KMS-11 (cell line): ENCODE results near the gene CAPZB.

Experiments
- H2AFZ ChIP-seq: fragments of 200-600 bp; sonication (generic); 2 replicates; pipeline ENCODE4 v1.6.1; 2016; ENCODE audit warnings: antibody characterized with exemption, mixed run types, low read depth
- H3K27ac ChIP-seq: fragments of 200-600 bp; sonication (generic); 2 replicates; pipeline ENCODE4 v1.6.1; 2016; ENCODE audit warnings: mild to moderate bottlenecking, mixed run types
- H3K27me3 ChIP-seq: fragments of 200-600 bp; sonication (generic); 2 replicates; pipeline ENCODE4 v1.6.1; 2017; ENCODE audit warnings: mild to moderate bottlenecking, low read depth, mixed run types, moderate library complexity; ENCODE audit not compliant: insufficient read depth
- H3K36me3 ChIP-seq: fragments of 200-600 bp; sonication (generic); 2 replicates; pipeline ENCODE4 v1.6.1; 2017; ENCODE audit warnings: mild to moderate bottlenecking, mixed run types; ENCODE audit not compliant: insufficient read depth
- H3K4me1 ChIP-seq: fragments of 200-600 bp; sonication (generic); 2 replicates; pipeline ENCODE4 v1.6.1; 2016; ENCODE audit warnings: mild to moderate bottlenecking, low read depth, mixed run types; ENCODE audit not compliant: poor library complexity, severe bottlenecking
- H3K4me2 ChIP-seq: fragments of 200-600 bp; sonication (generic); 2 replicates; pipeline ENCODE4 v1.7.0; 2016; ENCODE audit warnings: mild to moderate bottlenecking, mixed run types
- H3K4me3 ChIP-seq: fragments of 200-600 bp; sonication (generic); IDR thresholded peaks from 2 replicates; pipeline ENCODE4 v1.6.1; 2017; ENCODE audit warnings: low read depth, low read length, mixed read lengths; ENCODE audit not compliant: insufficient read depth
- H3K79me2 ChIP-seq: fragments of 200-600 bp; sonication (generic); 2 replicates; pipeline ENCODE4 v1.6.1; 2016; ENCODE audit warnings: low read depth, mixed run types; ENCODE audit not compliant: insufficient read depth
- H3K9ac ChIP-seq: fragments of 200-600 bp; sonication (generic); 2 replicates; pipeline ENCODE4 v1.6.1; 2016; ENCODE audit warnings: mild to moderate bottlenecking, mixed run types
- H4K20me1 ChIP-seq: fragments of 200-600 bp; sonication (generic); 2 replicates; pipeline ENCODE4 v1.6.1; 2016; ENCODE audit warnings: mild to moderate bottlenecking, mixed run types; ENCODE audit not compliant: insufficient read depth
- TF ChIP-seq, protein P1 (sequence below): fragments of 200-600 bp; sonication (generic); conservative IDR thresholded peaks from 2 replicates; pipeline ENCODE4 v1.6.1; 2017; ENCODE audit warnings: low read depth, mild to moderate bottlenecking, antibody characterized with exemption, low read length, moderate library complexity, mixed read lengths

The CAPZB gene

DNA sequence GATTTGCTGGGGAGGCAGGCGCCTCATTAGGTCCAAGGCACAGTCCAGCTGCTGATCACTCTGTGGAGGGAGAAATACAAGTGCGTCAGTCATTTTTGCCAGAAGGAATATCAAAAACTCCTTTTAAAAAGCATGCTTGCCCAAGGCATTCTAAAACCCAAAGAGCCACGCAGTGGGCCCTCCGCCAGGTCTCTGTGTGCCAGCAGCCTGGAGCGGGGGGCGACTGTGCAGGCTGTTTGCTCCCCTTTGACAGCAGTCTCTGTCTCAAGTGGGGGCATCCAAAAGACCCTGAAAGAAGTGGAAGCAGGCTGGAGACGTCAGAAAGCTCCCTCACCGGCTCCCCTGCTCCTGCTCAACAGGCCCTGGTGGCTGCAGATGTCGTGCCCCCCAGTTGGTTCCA is 65.6 kb downstream of the CAPZB start:
- TF ChIP-seq, protein P1, sequence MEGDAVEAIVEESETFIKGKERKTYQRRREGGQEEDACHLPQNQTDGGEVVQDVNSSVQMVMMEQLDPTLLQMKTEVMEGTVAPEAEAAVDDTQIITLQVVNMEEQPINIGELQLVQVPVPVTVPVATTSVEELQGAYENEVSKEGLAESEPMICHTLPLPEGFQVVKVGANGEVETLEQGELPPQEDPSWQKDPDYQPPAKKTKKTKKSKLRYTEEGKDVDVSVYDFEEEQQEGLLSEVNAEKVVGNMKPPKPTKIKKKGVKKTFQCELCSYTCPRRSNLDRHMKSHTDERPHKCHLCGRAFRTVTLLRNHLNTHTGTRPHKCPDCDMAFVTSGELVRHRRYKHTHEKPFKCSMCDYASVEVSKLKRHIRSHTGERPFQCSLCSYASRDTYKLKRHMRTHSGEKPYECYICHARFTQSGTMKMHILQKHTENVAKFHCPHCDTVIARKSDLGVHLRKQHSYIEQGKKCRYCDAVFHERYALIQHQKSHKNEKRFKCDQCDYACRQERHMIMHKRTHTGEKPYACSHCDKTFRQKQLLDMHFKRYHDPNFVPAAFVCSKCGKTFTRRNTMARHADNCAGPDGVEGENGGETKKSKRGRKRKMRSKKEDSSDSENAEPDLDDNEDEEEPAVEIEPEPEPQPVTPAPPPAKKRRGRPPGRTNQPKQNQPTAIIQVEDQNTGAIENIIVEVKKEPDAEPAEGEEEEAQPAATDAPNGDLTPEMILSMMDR: no peak
- Histone ChIP-seq H3K9ac (no peak overlapping the region), H3K4me3 (no peak overlapping the region), H3K27me3 (no peaks in the 10 kb centered on the region), H3K4me1 (no peaks in the 10 kb centered on the region), H3K36me3 (no peaks in the 10 kb centered on the region), H2AFZ (no peak overlapping the region), H3K4me2 (no peak overlapping the region), H3K79me2 (peaks cover 39% of the 10 kb centered on the region; the same call in 1 of the 2 replicates), H3K27ac (no peak overlapping the region), H4K20me1 (no peaks in the 10 kb centered on the region)

DNA sequence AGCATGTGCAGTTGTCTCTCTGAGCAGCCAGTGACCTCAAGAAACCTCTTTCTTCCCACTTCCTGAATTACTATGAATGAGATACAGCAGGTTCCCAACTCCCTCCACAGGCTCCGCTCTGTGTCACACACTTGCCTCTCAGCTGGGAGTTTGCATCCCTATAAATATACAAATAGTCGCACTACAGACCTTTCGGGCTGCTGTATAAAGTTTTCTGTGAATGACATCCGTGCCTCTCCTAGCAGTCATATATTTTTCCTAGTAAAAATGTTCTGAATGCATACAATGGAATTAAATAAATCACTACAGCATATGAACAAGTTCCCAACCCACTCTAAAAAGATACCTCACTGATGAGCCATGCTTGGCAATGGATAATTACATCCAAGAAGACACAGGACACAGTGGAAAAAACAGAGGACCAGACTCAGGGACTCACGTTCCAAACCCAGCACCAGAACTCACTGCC is 66.8 kb downstream of the CAPZB start:
- Histone ChIP-seq H3K4me2 (no peak overlapping the region), H3K4me1 (no peaks in the 10 kb centered on the region), H2AFZ (no peak overlapping the region), H3K27me3 (no peaks in the 10 kb centered on the region), H3K36me3 (no peaks in the 10 kb centered on the region), H3K27ac (no peak overlapping the region), H3K4me3 (no peak overlapping the region), H3K79me2 (peaks cover 28% of the 10 kb centered on the region; the same call in 1 of the 2 replicates), H4K20me1 (0 out of 2 replicates have a peak, but pooled peaks cover 3% of the 10 kb centered on the region), H3K9ac (no peak overlapping the region)
- TF ChIP-seq, protein P1: no peak

DNA sequence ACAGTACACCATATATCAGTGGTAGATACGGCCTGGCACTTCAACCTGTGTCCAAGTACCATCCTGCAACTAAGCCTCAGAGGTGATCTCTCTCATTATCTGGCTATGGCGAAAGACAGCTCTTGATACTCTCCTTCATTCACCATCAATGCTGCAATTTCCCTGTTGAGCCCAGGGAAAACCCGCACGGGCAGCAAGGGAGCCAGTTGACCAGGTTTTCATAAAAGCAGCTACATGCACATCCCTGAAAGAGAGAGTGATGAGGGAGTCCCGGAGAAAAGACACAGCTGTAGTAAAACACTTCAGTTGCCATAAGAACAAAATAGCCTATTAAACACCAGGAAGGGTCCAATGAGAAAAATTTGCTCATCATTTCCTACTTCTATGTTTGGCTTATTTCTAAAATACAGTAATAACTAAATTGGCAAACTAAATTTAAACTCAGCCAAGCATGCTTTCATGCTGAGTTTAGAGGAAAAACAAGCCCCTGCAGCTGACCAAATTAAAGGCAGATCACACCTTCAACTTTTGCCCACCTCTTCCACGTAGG is 68.3 kb downstream of the CAPZB start:
- TF ChIP-seq, protein P1: no peak
- Histone ChIP-seq H3K27me3 (no peaks in the 10 kb centered on the region), H3K9ac (no peak overlapping the region), H3K4me2 (no peak overlapping the region), H3K4me1 (no peaks in the 10 kb centered on the region), H3K4me3 (no peak overlapping the region), H3K27ac (no peak overlapping the region), H3K36me3 (no peaks in the 10 kb centered on the region), H4K20me1 (0 out of 2 replicates have a peak, but pooled peaks cover 3% of the 10 kb centered on the region), H3K79me2 (peaks cover 21% of the 10 kb centered on the region; the same call in 1 of the 2 replicates), H2AFZ (no peak overlapping the region)

DNA sequence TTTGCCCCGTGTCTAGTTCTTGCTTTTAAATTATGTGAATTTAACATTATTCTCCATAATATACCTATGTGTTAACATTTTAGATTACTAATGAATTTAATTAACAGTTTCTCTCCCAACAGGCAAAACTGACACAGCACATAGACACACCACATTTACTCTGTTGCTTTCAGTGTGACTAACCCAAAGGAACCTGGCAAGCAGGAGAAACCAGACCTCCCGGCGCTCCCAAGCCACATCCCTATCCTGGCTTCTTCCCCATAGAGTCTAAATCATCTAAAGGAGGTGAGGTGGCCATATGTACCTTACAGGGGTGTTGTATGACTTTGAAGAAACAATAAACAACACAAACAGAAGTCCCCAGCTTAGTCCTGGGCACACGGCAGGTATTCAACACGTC is 69.2 kb downstream of the CAPZB start:
- H3K9ac ChIP-seq: no peak overlapping the region
- no peaks in the 10 kb centered on the region for H3K36me3 ChIP-seq
- no peaks in the 10 kb centered on the region for H3K4me1 ChIP-seq
- no peak overlapping the region for H3K4me3 ChIP-seq
- TF ChIP-seq, protein P1: no peak
- peaks cover 14% of the 10 kb centered on the region; the same call in 1 of the 2 replicates for H3K79me2 ChIP-seq
- H3K4me2 ChIP-seq: no peak overlapping the region
- no peak overlapping the region for H2AFZ ChIP-seq
- H3K27me3 ChIP-seq: no peaks in the 10 kb centered on the region
- H4K20me1 ChIP-seq: 0 out of 2 replicates have a peak, but pooled peaks cover 3% of the 10 kb centered on the region
- H3K27ac ChIP-seq: no peak overlapping the region
